CMK (cell line): ENCODE data around the gene ELMO2.
A peak's percentile ranks its signal among the peaks of the same experiment; 100 is the strongest.

Experiments
- DNase-seq: peaks from one replicate; pipeline ENCODE4 v3.0.0-alpha.2; 2010; ENCODE audit warnings: low read depth

ELMO2 gene

GRCh38 chr20:46367234-46367633 is 39.2 kb downstream of the ELMO2 start:
- no peak for DNase-seq

GRCh38 chr20:46366826-46367225 is 39.6 kb downstream of the ELMO2 start:
- DNase-seq: no peak

GRCh38 chr20:46365487-46366220 is 40.8 kb downstream of the ELMO2 start:
- no peak for DNase-seq

- no peak for DNase-seq
These were observed 41.5 kb downstream of the ELMO2 start for GRCh38 chr20:46364670-46365486.

- DNase-seq: peak; percentile 78
These were observed 42.3 kb downstream of the ELMO2 start for GRCh38 chr20:46363874-46364669.

DNA sequence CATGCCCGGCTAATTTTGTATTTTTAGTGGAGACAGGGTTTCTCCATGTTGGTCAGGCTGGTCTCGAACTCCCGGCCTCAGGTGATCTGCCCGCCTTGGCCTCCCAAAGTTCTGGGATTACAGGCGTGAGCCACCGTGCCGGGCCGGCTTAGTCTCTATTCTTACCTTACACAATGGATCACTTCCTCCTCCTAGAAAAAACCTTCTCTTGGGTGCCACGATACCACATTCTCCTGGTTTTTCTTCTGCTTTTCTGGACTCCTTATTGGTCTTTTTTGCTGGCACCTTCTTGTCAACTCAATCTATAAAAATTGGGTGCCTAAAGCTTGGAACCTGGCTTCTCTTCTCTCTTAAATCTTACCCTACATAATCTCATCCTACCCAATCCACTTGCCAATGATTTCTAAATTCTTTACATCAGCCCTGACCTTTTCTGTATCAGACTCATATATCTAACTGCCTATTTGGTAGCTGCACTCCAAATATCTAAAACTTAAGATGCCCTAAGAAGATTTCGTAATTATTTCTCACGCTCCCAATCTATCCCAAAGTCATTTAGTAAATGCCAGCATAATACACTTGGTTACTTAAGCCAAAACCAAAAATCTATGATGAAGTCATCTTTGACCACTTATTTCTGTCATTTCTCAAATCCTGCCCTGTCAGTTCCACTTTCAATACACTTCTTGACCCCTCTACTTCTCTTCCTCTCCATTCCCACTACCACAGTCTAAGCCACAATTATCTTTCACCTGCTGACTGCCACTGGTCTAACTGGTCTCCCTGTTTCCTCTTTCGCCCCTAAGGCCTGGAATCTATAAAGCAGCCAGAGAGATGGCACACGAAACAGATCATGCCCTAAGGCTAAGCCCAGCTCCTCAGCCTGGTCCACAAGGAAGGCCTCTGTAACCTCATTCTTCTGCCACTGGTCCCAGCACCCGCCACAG is 43.2 kb downstream of the ELMO2 start:
- DNase-seq: no peak

DNA sequence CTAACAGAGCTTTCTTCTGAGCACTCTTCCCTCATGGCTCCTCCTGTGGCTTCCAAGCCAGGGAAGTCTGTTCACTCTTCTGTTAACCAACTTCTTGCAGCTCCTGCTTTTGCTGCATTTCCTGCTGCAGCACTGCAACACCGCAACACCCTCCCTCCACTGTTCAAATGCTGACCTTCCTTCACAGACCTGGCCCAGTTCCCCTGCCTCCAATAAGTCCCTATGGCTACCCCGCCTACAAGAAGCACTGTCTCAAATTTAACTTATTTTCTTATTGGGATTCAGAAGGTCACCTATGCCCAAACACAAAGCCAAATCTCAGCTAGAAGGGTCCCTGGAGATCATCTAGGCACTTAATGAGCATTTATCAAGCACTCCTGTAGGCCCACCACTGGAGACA is 44.6 kb downstream of the ELMO2 start:
- DNase-seq: no peak

GRCh38 chr20:46361381-46361780 is 45.0 kb downstream of the ELMO2 start:
- no peak for DNase-seq

- no peak for DNase-seq
These were observed 47.1 kb downstream of the ELMO2 start for GRCh38 chr20:46359233-46359751.

GRCh38 chr20:46358346-46359058 is 47.9 kb downstream of the ELMO2 start:
- DNase-seq: no peak

DNA sequence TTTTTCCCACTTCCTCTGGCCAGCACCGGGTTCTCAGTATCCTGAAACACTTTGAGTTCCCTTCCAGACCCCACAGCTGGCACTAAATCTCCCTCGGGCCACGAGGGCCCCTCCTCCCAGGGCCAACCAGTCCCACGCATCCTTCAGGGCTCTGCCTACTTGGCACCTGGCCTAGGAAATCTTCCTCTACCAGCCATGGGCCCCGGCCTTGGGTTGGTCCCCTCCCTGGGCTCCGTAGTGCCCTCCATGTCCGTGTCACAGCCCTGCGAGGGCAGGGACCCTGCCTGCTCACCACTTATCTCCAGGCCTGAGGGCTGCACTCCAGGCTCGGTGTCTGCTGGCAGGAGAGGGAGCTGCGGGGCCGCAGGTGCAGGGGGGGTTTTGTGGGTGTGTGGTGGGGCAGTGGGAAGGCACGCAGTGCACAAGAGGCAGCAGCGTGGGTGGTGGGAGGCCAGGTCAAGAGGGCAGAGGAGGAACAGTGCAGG is 49.3 kb downstream of the ELMO2 start:
- DNase-seq: no peak

- no peak for DNase-seq
These were observed 50.0 kb downstream of the ELMO2 start for GRCh38 chr20:46356195-46357029.

- no peak for DNase-seq
These were observed 50.6 kb downstream of the ELMO2 start for GRCh38 chr20:46355778-46356177.

DNA sequence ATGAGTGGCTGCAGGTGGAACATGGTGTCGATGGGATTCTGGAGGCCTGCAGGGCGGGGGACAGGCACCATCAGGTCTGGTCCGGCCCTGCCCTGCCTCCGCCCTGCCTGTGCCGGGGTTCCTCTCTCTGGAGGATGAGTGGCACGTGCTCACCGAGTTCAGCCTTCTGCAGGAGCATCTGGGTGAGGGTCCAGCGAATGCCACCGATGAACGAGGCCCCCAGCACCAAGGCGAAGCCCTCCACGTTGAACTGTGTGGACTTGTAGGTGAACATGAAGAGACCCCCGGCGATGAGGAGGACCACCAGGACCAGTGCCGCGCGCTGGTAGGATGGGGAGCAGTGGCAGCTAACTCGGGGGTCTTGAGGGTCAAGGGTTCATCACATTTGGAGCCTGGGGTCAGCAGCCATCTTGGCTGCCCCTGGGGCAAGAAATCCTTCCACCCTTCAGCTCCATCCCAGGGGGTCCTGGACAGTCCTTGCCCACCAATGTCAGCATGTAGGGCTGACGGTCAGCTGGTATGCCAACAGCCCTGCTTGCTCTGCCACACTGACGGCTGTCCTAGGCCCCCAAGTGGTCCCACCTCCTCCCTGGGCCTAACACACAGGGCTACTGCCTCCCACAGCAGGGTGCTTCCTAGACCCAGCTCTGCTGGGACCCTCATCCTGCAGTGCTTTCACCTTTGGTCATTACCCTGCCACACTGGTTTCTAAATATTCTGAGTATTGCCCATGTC is 51.3 kb downstream of the ELMO2 start:
- no peak for DNase-seq

GRCh38 chr20:46354207-46354555 is 52.2 kb downstream of the ELMO2 start:
- no peak for DNase-seq

- no peak for DNase-seq
These were observed 52.8 kb downstream of the ELMO2 start for GRCh38 chr20:46353500-46354206.

- no peak for DNase-seq
These were observed 54.0 kb downstream of the ELMO2 start for GRCh38 chr20:46352370-46352938.
